ENCODE measurements around the gene PRR16.

DNA sequence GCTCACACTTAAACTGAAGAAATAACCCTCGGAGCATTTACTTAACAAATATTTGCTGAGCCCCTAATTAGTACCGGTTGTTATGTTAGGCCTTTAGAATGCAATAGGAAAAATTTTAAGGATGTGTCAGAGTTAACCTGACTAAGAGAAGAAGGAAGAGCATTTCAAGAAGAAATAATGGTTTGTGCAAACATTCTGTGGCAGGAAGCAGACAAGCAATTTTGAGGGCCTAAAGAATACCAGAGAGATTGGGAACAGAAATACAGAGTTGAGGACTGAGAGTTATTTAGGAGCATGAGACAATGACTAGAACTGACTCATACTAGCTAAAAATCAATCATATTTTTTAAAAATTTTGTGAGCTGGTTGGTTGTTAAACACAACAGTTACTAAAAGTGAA is 218.8 kb downstream of the PRR16 start:
- no peak for TF ChIP-seq POLR2AphosphoS5 (IDR thresholded peaks at IDR 0.05; ENCODE audit: low read depth, low read length)
- TF ChIP-seq, protein P1, sequence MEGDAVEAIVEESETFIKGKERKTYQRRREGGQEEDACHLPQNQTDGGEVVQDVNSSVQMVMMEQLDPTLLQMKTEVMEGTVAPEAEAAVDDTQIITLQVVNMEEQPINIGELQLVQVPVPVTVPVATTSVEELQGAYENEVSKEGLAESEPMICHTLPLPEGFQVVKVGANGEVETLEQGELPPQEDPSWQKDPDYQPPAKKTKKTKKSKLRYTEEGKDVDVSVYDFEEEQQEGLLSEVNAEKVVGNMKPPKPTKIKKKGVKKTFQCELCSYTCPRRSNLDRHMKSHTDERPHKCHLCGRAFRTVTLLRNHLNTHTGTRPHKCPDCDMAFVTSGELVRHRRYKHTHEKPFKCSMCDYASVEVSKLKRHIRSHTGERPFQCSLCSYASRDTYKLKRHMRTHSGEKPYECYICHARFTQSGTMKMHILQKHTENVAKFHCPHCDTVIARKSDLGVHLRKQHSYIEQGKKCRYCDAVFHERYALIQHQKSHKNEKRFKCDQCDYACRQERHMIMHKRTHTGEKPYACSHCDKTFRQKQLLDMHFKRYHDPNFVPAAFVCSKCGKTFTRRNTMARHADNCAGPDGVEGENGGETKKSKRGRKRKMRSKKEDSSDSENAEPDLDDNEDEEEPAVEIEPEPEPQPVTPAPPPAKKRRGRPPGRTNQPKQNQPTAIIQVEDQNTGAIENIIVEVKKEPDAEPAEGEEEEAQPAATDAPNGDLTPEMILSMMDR (IDR thresholded peaks at IDR 0.05) = no peak
- TF ChIP-seq, protein P2, sequence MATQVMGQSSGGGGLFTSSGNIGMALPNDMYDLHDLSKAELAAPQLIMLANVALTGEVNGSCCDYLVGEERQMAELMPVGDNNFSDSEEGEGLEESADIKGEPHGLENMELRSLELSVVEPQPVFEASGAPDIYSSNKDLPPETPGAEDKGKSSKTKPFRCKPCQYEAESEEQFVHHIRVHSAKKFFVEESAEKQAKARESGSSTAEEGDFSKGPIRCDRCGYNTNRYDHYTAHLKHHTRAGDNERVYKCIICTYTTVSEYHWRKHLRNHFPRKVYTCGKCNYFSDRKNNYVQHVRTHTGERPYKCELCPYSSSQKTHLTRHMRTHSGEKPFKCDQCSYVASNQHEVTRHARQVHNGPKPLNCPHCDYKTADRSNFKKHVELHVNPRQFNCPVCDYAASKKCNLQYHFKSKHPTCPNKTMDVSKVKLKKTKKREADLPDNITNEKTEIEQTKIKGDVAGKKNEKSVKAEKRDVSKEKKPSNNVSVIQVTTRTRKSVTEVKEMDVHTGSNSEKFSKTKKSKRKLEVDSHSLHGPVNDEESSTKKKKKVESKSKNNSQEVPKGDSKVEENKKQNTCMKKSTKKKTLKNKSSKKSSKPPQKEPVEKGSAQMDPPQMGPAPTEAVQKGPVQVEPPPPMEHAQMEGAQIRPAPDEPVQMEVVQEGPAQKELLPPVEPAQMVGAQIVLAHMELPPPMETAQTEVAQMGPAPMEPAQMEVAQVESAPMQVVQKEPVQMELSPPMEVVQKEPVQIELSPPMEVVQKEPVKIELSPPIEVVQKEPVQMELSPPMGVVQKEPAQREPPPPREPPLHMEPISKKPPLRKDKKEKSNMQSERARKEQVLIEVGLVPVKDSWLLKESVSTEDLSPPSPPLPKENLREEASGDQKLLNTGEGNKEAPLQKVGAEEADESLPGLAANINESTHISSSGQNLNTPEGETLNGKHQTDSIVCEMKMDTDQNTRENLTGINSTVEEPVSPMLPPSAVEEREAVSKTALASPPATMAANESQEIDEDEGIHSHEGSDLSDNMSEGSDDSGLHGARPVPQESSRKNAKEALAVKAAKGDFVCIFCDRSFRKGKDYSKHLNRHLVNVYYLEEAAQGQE (IDR thresholded peaks at IDR 0.05; ENCODE audit: insufficient read depth in 1 of 2, low read depth in 2 of 2, low read length in 1 of 2) = no peak
- TF ChIP-seq TCF7L2 (IDR thresholded peaks at IDR 0.05; ENCODE audit: low read depth, low read length) = no peak

Data from Panc1 (cell line).